HG02943 (cell line): Measurements from ENCODE around the gene PDLIM7.

ENCODE experiments used
- ATAC-seq: cut with Tn5 transposase; IDR thresholded peaks from one replicate; pipeline ENCODE4 v1.9.1; 2021; ENCODE audit warnings: mild to moderate bottlenecking, low read depth, moderate library complexity; ENCODE audit not compliant: unreplicated experiment

Gene PDLIM7

GRCh38 chr5:177476531-177477233 is 20.7 kb downstream of the PDLIM7 start:
- no peak for ATAC-seq

- ATAC-seq, result no peak
Observed at GRCh38 chr5:177475563-177476427, 21.6 kb downstream of the PDLIM7 start.

GRCh38 chr5:177474846-177475562 is 22.4 kb downstream of the PDLIM7 start:
- ATAC-seq, result no peak

- ATAC-seq, result no peak
Observed at GRCh38 chr5:177474002-177474476, 23.4 kb downstream of the PDLIM7 start.

GRCh38 chr5:177473443-177474001 is 23.9 kb downstream of the PDLIM7 start, which contains the start of gene DBN1:
Gene DBN1, minus strand, starts transcription at chr5:177473634. Its CDS starts 113 bp downstream, at chr5:177473521.
- ATAC-seq, result no peak

- ATAC-seq, result no peak
Observed at GRCh38 chr5:177472460-177473442, 24.7 kb downstream of the PDLIM7 start.

GRCh38 chr5:177471610-177472356 is 25.6 kb downstream of the PDLIM7 start:
- ATAC-seq, result no peak

GRCh38 chr5:177470759-177471536 is 26.5 kb downstream of the PDLIM7 start:
- ATAC-seq, result no peak

GRCh38 chr5:177469750-177470525 is 27.5 kb downstream of the PDLIM7 start:
- no peak for ATAC-seq

GRCh38 chr5:177468685-177469628 is 28.4 kb downstream of the PDLIM7 start:
- no peak for ATAC-seq

GRCh38 chr5:177468329-177468684 is 29.1 kb downstream of the PDLIM7 start:
- no peak for ATAC-seq

GRCh38 chr5:177467436-177467835 is 30.0 kb downstream of the PDLIM7 start:
- ATAC-seq, result no peak

GRCh38 chr5:177466861-177467260 is 30.5 kb downstream of the PDLIM7 start:
- ATAC-seq, result no peak

GRCh38 chr5:177465044-177465443 is 32.4 kb downstream of the PDLIM7 start:
- ATAC-seq, result no peak

GRCh38 chr5:177462021-177462670 is 35.3 kb downstream of the PDLIM7 start:
- no peak for ATAC-seq
